Peyer's patch (tissue), 4 donors: ENCODE data around the gene LEMD1. TPM values are rescaled to one million over a fixed set of nuclear protein-coding genes. Genes with fewer than 3 reads are reported as not detected.

Source experiments
- DNase-seq, 3 donors: peaks; one replicate each; pipeline ENCODE4 v3.0.0-alpha.2; 2017 to 2019
- H3K27ac ChIP-seq, 4 donors: fragments of 200-600 bp; sonication (generic); one replicate each; pipeline ENCODE4 v1.5.1; 2016 to 2019
- H3K27me3 ChIP-seq, 2 donors: fragments of 200-600 bp; sonication (generic); one replicate each; pipeline ENCODE4 v1.5.1; 2019
- H3K36me3 ChIP-seq, 3 donors: fragments of 200-600 bp; sonication (generic); one replicate each; pipeline ENCODE4 v1.5.1; 2016 to 2019
- H3K4me1 ChIP-seq, 4 donors: fragments of 200-600 bp; sonication (generic); one replicate each; pipeline ENCODE4 v1.5.1; 2016 to 2019
- H3K4me3 ChIP-seq, 4 donors: fragments of 200-600 bp; sonication (generic); 1 replicate in 3 of 4; 2 replicates in 1 of 4; pipeline ENCODE4 v1.5.1; 2016 to 2019; ENCODE audit warnings: mild to moderate bottlenecking in 1 of 4
- H3K9me3 ChIP-seq, 4 donors: fragments of 200-600 bp; sonication (generic); one replicate each; pipeline ENCODE4 v1.5.1; 2016 to 2019; ENCODE audit warnings: mild to moderate bottlenecking in 1 of 4
- POLR2A ChIP-seq, 2 donors: fragments of 450-650 bp; IDR thresholded peaks; one replicate each; pipeline ENCODE4 v1.5.1; 2017; ENCODE audit warnings: antibody characterized with exemption in 2 of 2, mild to moderate bottlenecking in 2 of 2, moderate library complexity in 2 of 2
- total RNA-seq, 4 donors: library from RNA; depleted of rRNA; stranded (reverse); fragments of >200 nt; gene quantifications; one replicate each; pipeline ENCODE4 v1.1.0, GENCODE V29; 2016
- TF ChIP-seq, protein P1 (sequence below), 6 experiments: fragments of 450-650 bp in 4 of 6; fragments of 200-600 bp in 2 of 6; sonication (generic) in 1 of 6; IDR thresholded peaks; one replicate each; pipeline ENCODE4 v1.5.1; 2017 to 2019; ENCODE audit warnings: antibody characterized with exemption in 6 of 6, mild to moderate bottlenecking in 3 of 6, moderate library complexity in 1 of 6

The LEMD1 gene
- total RNA-seq, 4 donors from 2014 or later = 2.4 to 3.7 TPM; not detected in 2

DNA sequence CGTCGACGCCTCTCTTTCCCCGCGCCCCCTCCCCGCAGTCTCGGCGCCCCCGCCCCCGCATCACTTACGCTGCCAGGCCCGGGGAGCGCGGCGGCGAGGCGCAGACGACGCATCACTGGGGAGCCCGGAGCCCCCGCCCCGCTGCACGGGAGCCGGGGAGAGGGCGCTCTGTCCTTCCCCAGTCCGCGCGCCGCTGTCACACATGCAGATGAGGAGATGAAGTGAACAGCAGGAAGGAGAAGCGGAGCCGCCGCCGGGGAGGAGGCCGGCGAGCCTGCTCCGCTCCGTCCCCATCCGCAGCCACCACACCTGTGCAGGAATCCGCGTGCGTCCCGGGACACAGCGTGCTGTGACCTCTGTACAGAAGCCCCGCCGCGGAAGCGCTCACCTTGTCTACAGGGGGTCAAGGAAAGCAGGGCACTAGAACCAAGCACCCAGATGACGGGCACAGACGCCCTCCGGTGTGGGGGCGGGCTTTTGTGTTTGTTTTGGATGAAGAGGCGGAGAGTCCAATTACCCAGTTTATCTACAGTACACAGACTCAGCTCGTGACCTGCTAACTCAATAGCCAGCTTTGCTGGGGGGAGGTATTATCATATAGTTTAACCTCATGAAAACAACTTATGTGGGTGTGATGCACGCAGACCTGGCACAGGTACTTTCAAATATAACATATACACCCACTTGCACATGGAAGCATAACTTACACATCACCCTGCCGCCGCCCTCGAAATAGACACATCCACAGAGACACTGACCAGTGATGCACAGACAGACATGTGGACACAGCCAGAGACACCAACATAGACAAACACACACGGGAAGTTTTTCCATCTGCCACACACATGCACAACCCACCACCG is 77.6 kb downstream of the LEMD1 start:
- Histone ChIP-seq H3K4me3 (peak overlapping the region; percentile 26 to 48 (median 44)), H3K27ac (no peak overlapping the region), H3K9me3 (no peaks in the 10 kb centered on the region), H3K36me3 (no peaks in the 10 kb centered on the region), H3K27me3 (peaks cover 0 to 23% of the 10 kb centered on the region in 2 donors), H3K4me1 (peaks cover 0 to 14% (median 12%) of the 10 kb centered on the region in 4 donors)
- DNase-seq = peak; percentile 49 to 67 (median 62)
- TF ChIP-seq, protein P1, sequence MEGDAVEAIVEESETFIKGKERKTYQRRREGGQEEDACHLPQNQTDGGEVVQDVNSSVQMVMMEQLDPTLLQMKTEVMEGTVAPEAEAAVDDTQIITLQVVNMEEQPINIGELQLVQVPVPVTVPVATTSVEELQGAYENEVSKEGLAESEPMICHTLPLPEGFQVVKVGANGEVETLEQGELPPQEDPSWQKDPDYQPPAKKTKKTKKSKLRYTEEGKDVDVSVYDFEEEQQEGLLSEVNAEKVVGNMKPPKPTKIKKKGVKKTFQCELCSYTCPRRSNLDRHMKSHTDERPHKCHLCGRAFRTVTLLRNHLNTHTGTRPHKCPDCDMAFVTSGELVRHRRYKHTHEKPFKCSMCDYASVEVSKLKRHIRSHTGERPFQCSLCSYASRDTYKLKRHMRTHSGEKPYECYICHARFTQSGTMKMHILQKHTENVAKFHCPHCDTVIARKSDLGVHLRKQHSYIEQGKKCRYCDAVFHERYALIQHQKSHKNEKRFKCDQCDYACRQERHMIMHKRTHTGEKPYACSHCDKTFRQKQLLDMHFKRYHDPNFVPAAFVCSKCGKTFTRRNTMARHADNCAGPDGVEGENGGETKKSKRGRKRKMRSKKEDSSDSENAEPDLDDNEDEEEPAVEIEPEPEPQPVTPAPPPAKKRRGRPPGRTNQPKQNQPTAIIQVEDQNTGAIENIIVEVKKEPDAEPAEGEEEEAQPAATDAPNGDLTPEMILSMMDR (IDR thresholded peaks at IDR 0.05) = no peak
- no peak for TF ChIP-seq POLR2A (IDR thresholded peaks at IDR 0.05)

DNA sequence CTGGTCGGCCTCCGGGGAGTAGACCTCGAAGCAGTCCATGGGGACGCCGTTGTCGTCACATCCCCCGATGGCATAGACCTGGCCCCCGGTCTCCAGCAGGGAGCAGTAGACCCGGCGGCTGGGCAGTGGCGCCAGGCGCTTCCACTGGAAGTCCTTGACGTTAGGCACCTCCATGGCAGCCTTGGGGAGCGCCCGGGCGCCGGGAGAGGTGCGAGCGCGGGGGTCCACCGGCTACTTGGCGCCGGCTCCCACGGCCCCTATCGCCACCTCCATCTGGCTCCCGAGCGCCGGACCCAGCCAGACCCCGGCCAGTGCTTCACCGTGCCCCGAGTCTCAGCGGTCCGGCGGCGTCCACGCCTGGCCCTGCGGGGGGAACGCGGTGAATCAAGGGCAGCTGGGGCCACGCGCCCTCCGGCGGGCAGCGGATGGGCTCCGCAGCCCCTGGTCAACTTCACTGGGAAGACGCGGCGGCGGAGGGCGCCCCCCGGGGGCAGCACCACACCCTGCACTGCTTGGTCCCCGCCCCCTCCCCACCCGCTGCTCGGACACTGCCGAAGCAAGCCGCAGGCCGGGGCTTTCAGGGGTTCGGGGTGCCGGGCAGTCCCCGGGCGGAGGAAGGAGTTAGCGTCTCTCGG is 78.3 kb downstream of the LEMD1 start:
- Histone ChIP-seq H3K27ac (no peak overlapping the region), H3K36me3 (no peaks in the 10 kb centered on the region), H3K9me3 (no peaks in the 10 kb centered on the region), H3K27me3 (peaks cover 0 to 23% of the 10 kb centered on the region in 2 donors), H3K4me3 (peak overlapping the region; percentile 26 to 48 (median 44)), H3K4me1 (peaks cover 0 to 14% (median 12%) of the 10 kb centered on the region in 4 donors)
- DNase-seq = no peak
- no peak for TF ChIP-seq POLR2A (IDR thresholded peaks at IDR 0.05)
- TF ChIP-seq, protein P1 (IDR thresholded peaks at IDR 0.05) = no peak

DNA sequence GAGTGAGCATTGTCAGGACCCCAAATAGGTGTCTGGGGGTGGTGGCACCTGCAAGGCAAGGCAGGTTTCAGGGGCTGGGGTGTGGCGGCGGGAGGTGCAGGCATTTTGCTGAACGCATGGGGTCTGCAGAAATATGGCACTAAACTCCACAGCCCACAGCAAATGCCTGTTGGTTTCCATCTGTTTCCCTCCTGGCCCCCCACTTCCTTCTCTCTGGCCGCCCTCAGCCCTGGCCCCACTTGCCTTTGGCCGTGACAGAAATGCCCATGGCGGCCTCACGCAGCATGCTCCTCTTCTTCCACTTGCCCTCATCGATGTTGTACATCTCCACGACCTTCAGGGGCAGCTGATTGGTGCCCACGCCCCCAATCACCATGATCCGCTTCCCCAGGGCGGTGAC is 78.9 kb downstream of the LEMD1 start:
- Histone ChIP-seq H3K27me3 (peaks cover 0 to 23% of the 10 kb centered on the region in 2 donors), H3K9me3 (no peaks in the 10 kb centered on the region), H3K4me1 (peaks cover 0 to 14% (median 12%) of the 10 kb centered on the region in 4 donors), H3K27ac (no peak overlapping the region), H3K36me3 (no peaks in the 10 kb centered on the region), H3K4me3 (no peak overlapping the region)
- no peak for TF ChIP-seq POLR2A (IDR thresholded peaks at IDR 0.05)
- TF ChIP-seq, protein P1 (IDR thresholded peaks at IDR 0.05) = no peak
- DNase-seq = no peak

DNA sequence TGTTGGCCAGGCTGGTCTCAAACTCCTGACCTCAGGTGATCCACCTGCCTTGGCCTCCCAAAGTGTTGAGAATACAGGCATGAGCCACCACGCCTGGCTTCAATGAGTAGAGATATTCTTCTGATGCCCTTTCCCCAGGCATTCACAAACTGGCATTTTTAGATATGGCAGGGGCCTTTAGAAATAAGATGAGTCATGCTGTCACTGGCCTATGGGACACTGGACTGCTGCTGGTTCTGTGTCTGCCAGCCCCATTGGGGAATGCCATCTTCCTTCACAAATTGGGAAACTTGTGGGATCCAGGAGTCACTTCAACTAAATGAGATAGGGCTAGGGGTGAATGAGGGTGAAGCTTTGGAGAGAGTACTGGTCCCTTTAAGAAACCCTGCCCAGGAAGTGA is 81.2 kb downstream of the LEMD1 start:
- DNase-seq = peak in 1 of 3 donors; percentile 8
- Histone ChIP-seq H3K27ac (no peak overlapping the region), H3K36me3 (no peaks in the 10 kb centered on the region), H3K27me3 (peaks cover 0 to 23% of the 10 kb centered on the region in 2 donors), H3K4me3 (no peak overlapping the region), H3K4me1 (peaks cover 0 to 14% (median 12%) of the 10 kb centered on the region in 4 donors), H3K9me3 (no peaks in the 10 kb centered on the region)
- TF ChIP-seq, protein P1 (IDR thresholded peaks at IDR 0.05) = no peak

DNA sequence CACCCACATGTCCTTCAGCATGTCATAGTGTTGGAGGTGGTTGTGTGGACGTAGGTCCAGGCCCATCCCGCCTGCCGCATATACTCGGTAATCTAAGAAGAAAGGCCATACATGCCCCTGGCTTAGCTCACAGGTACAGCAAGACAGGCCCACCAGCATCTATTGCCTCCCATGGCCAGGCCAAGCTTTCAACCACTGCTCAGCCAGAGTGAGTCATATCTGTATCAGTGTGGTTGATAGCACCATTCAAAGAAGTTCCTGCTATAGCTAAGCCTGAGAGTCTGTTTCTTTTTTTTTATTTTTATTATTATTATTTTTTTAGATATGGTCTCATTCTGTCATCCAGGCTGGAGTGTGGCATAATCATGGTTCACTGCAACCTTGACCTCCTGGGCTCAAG is 82.1 kb downstream of the LEMD1 start:
- H3K4me3 ChIP-seq = no peak overlapping the region
- no peak overlapping the region for H3K27ac ChIP-seq
- DNase-seq = peak in 1 of 3 donors; percentile 26
- H3K36me3 ChIP-seq = no peaks in the 10 kb centered on the region
- no peak for TF ChIP-seq POLR2A (IDR thresholded peaks at IDR 0.05)
- TF ChIP-seq, protein P1 (IDR thresholded peaks at IDR 0.05) = no peak
- H3K27me3 ChIP-seq = peaks cover 0 to 21% of the 10 kb centered on the region in 2 donors
- peaks cover 0 to 14% (median 12%) of the 10 kb centered on the region in 4 donors for H3K4me1 ChIP-seq
- no peaks in the 10 kb centered on the region for H3K9me3 ChIP-seq
